GM23338 (cell line): ENCODE results near the gene KRTCAP2. TPM values are rescaled to one million over a fixed set of nuclear protein-coding genes. Genes with fewer than 3 reads are reported as not detected.
A peak's percentile ranks its signal among the peaks of the same experiment; 100 is the strongest.
"Not testable (repeated sequence)": the region's sequence is repeated elsewhere in the genome, so short reads cannot be mapped to it uniquely, and the experiment has no call there.

Experiments used
- ATAC-seq: fragments of 200-7000 bp; cut with Tn5 transposase; 3 replicates; pipeline ENCODE4 v1.9.1; 2020
- DNase-seq: peaks from one replicate; pipeline ENCODE4 v3.0.0-alpha.2; 2015; ENCODE audit warnings: low spot score
- H2AFZ ChIP-seq: fragments of 200-600 bp; sonication (generic); 2 replicates; pipeline ENCODE4 v1.8.0; 2016; ENCODE audit warnings: antibody characterized with exemption, mild to moderate bottlenecking, moderate library complexity
- H3F3A ChIP-seq: fragments of 200-600 bp; sonication (generic); replicated peaks from 2 replicates; pipeline ENCODE4 v1.8.0; 2017; ENCODE audit warnings: antibody characterized with exemption, mixed run types, low read depth
- H3K27ac ChIP-seq: fragments of 200-600 bp; sonication (generic); 2 replicates; pipeline ENCODE4 v1.6.1; 2016; ENCODE audit warnings: low read depth
- H3K27me3 ChIP-seq: fragments of 200-600 bp; sonication (generic); 2 replicates; pipeline ENCODE4 v1.8.0; 2016; ENCODE audit warnings: mild to moderate bottlenecking, mixed run types, moderate library complexity; ENCODE audit not compliant: insufficient read depth
- H3K36me3 ChIP-seq: fragments of 200-600 bp; sonication (generic); 2 replicates; pipeline ENCODE4 v1.8.0; 2016; ENCODE audit warnings: mild to moderate bottlenecking; ENCODE audit not compliant: insufficient read depth
- H3K4me1 ChIP-seq: fragments of 200-600 bp; sonication (generic); 2 replicates; pipeline ENCODE4 v1.8.0; 2016; ENCODE audit warnings: mild to moderate bottlenecking, moderate library complexity; ENCODE audit not compliant: insufficient read depth
- H3K4me2 ChIP-seq: fragments of 200-600 bp; sonication (generic); 2 replicates; pipeline ENCODE4 v1.7.1; 2017; ENCODE audit warnings: mixed run types
- H3K4me3 ChIP-seq: fragments of 200-600 bp; sonication (generic); 2 replicates; pipeline ENCODE4 v1.6.1; 2016; ENCODE audit warnings: mixed run types
- H3K79me2 ChIP-seq: fragments of 200-600 bp; sonication (generic); replicated peaks from 2 replicates; pipeline ENCODE4 v1.8.0; 2017; ENCODE audit warnings: mild to moderate bottlenecking; ENCODE audit not compliant: insufficient read depth
- H3K9me2 ChIP-seq: fragments of 200-600 bp; sonication (generic); 2 replicates; pipeline ENCODE4 v1.8.0; 2017; ENCODE audit not compliant: insufficient read depth
- H4K20me1 ChIP-seq: fragments of 200-600 bp; sonication (generic); replicated peaks from 2 replicates; pipeline ENCODE4 v1.8.0; 2017; ENCODE audit warnings: mild to moderate bottlenecking; ENCODE audit not compliant: insufficient read depth
- H3K27ac Mint-ChIP-seq: 2 replicates; pipeline ENCODE4 v1.8.0; 2020; ENCODE audit warnings: inconsistent platforms, mild to moderate bottlenecking, moderate library complexity, mixed read lengths
- H3K27me3 Mint-ChIP-seq: 3 replicates; pipeline ENCODE4 v1.8.0; 2022; ENCODE audit warnings: low read depth, mild to moderate bottlenecking, moderate library complexity, mixed read lengths, inconsistent platforms; ENCODE audit not compliant: insufficient read depth, poor library complexity
- H3K36me3 Mint-ChIP-seq: 3 replicates; pipeline ENCODE4 v1.8.0; 2021; ENCODE audit warnings: low read depth, mild to moderate bottlenecking, inconsistent platforms, moderate library complexity, mixed read lengths
- H3K4me1 Mint-ChIP-seq: 3 replicates; pipeline ENCODE4 v1.8.0; 2020; ENCODE audit warnings: mild to moderate bottlenecking, inconsistent platforms, mixed read lengths
- H3K4me3 Mint-ChIP-seq: 3 replicates; pipeline ENCODE4 v1.8.0; 2021; ENCODE audit warnings: moderate library complexity, mild to moderate bottlenecking, inconsistent platforms, mixed read lengths
- H3K9me3 Mint-ChIP-seq: 3 replicates; pipeline ENCODE4 v1.8.0; 2020; ENCODE audit warnings: moderate library complexity, mild to moderate bottlenecking, inconsistent platforms, mixed read lengths
- CREB1 ChIP-seq: fragments of 250-450 bp; sonication (Bioruptor Pico); IDR thresholded peaks from 2 replicates; pipeline ENCODE4 v1.5.0; 2020; ENCODE audit warnings: low read depth, mild to moderate bottlenecking, moderate library complexity
- CTCF ChIP-seq, 2 experiments: fragments of 200-600 bp in 1 of 2; sonication (generic) in 1 of 2; conservative IDR thresholded peaks; 2 replicates each; pipeline versions ENCODE4 v1.5.1 to v1.6.1; 2016 to 2017; ENCODE audit warnings: antibody characterized with exemption in 2 of 2, low read depth in 2 of 2, mild to moderate bottlenecking in 2 of 2, moderate library complexity in 1 of 2
- EZH2phosphoT487 ChIP-seq: fragments of 200-600 bp; sonication (generic); IDR thresholded peaks from one replicate; pipeline ENCODE4 v1.8.1; 2018; ENCODE audit warnings: antibody characterized with exemption; ENCODE audit not compliant: unreplicated experiment
- NANOG ChIP-seq: IDR thresholded peaks from 2 replicates; pipeline ENCODE4 v1.6.1; 2016; ENCODE audit warnings: antibody characterized with exemption, borderline replicate concordance
- POLR2AphosphoS5 ChIP-seq: IDR thresholded peaks from 2 replicates; pipeline ENCODE4 v1.6.1; 2016; ENCODE audit warnings: antibody characterized with exemption, low read depth
- REST ChIP-seq: IDR thresholded peaks from one replicate; pipeline ENCODE4 v1.6.1; 2018; ENCODE audit warnings: antibody characterized with exemption; ENCODE audit not compliant: unreplicated experiment
- ZNF114 ChIP-seq: fragments of 250-450 bp; sonication (Bioruptor Pico); IDR thresholded peaks from 2 replicates; pipeline ENCODE4 v1.5.0; 2020; ENCODE audit warnings: mild to moderate bottlenecking, moderate library complexity
- ZNF331 ChIP-seq: fragments of 250-450 bp; sonication (Bioruptor Pico); IDR thresholded peaks from 2 replicates; pipeline ENCODE4 v1.5.0; 2020; ENCODE audit warnings: low read depth, mild to moderate bottlenecking, moderate library complexity
- polyA plus RNA-seq: library from polyadenylated mRNA; unstranded; fragments of >200 nt; fragmentation: Nextera tagmentation; extraction: Ambion mirVana; gene quantifications from 2 replicates; pipeline ENCODE4 v1.2.1, GENCODE V29; 2016
- total RNA-seq: library from RNA; depleted of rRNA; stranded (reverse); fragments of >200 nt; shearing (Covaris generic); gene quantifications from 2 replicates; pipeline ENCODE4 v1.2.3, GENCODE V29; 2014
- TF ChIP-seq, protein P1 (sequence below): IDR thresholded peaks from 2 replicates; pipeline ENCODE4 v1.6.1; 2016; ENCODE audit warnings: antibody characterized with exemption

The KRTCAP2 gene
- total and polyA plus RNA-seq, 2 experiments from 2014 or later = 106 to 579 TPM

DNA sequence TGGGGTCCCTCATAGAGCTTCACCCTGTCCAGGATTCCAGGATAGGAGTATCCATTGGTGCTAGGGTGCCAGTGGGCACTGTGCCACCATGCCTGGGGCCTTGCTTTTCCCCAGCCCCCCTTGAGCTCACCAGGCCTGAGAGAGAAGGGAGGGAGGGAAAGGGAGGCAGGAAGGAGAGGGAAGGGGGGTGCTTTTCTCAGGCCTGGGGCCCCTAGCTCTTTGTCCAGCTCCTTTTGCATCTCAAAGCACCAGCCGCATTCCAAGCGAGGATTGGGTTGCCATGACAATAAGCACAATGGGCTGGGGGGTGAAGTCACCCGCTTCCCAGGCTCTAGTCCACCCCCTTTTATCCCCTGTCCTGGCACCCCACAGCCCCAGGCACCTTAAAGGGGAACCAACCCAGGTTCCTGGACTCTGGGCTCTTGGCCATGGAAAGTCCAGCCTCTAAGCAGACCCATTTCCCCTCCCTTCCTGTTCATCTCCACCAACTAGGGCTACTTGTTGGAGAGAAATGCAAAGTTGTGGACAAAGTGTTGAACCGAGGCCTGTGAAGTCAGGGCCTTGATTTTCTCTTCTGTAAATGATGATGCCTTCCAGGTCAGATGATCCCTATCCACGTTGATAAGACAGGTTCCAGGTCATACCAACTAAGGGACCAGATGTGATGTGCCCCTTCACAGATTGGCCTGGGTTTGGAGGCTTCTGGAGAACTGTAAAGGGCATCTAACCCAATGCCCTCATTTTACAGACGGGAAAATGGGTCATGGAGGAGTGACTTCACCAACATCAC, 23.2 kb upstream of the KRTCAP2 start (continued):
- TF ChIP-seq CTCF (conservative IDR thresholded peaks at IDR 0.05; ENCODE audit: low read depth in 2 of 2) (no peak), POLR2AphosphoS5 (peak; percentile 68), NANOG (no peak; the same call in 1 of the 2 replicates), EZH2phosphoT487 (no peak), ZNF331 (CRISPR knock-in tag) (no peak; the same call in 1 of the 2 replicates), CREB1 (0 out of 2 replicates have a peak, but pooled peaks have one; percentile 14), REST (no peak)
- TF ChIP-seq, protein P1, sequence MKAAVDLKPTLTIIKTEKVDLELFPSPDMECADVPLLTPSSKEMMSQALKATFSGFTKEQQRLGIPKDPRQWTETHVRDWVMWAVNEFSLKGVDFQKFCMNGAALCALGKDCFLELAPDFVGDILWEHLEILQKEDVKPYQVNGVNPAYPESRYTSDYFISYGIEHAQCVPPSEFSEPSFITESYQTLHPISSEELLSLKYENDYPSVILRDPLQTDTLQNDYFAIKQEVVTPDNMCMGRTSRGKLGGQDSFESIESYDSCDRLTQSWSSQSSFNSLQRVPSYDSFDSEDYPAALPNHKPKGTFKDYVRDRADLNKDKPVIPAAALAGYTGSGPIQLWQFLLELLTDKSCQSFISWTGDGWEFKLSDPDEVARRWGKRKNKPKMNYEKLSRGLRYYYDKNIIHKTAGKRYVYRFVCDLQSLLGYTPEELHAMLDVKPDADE = peak; percentile 61; the same call in 1 of the 2 replicates

GRCh38 chr1:155195201-155196102, 22.3 kb upstream of the KRTCAP2 start:
- Mint-ChIP-seq H3K9me3 (peaks cover 3% of the 10 kb centered on the region; the same call in 1 of the 3 replicates), H3K36me3 (peaks cover 52% of the 10 kb centered on the region), H3K4me3 (peak overlapping the region; percentile 97), H3K27me3 (peaks cover 55% of the 10 kb centered on the region), H3K27ac (peak overlapping the region; percentile 98), H3K4me1 (peaks cover 34% of the 10 kb centered on the region)
- no peak for ATAC-seq
- peak overlapping the region; percentile 91 for H3K4me2 ChIP-seq
- H2AFZ ChIP-seq = no peak overlapping the region
- TF ChIP-seq ZNF114 (CRISPR knock-in tag) = no peak
- H3K36me3 ChIP-seq = peaks cover 36% of the 10 kb centered on the region
- H3F3A ChIP-seq = peaks cover 45% of the 10 kb centered on the region
- H3K27ac ChIP-seq = peak overlapping the region; percentile 97
- no peaks in the 10 kb centered on the region for H3K27me3 ChIP-seq
- peak; percentile 55 for DNase-seq
- H3K4me1 ChIP-seq = peaks cover 21% of the 10 kb centered on the region
- H3K79me2 ChIP-seq = peaks cover 29% of the 10 kb centered on the region
- no peaks in the 10 kb centered on the region for H3K9me2 ChIP-seq
- peaks cover 25% of the 10 kb centered on the region for H4K20me1 ChIP-seq
- peak overlapping the region; percentile 99 for H3K4me3 ChIP-seq

- Histone ChIP-seq H4K20me1 (peaks cover 12% of the 10 kb centered on the region), H3K4me3 (peak overlapping the region; percentile 99), H3K4me2 (peak overlapping the region; percentile 91), H3K36me3 (peaks cover 22% of the 10 kb centered on the region), H3K27ac (peak overlapping the region; percentile 96), H3K4me1 (peaks cover 21% of the 10 kb centered on the region), H3K79me2 (peaks cover 29% of the 10 kb centered on the region), H3F3A (peaks cover 33% of the 10 kb centered on the region)
- not testable (repeated sequence) for ATAC-seq, H3K9me2 ChIP-seq, H3K9me3 Mint-ChIP-seq, DNase-seq, H3K27me3 ChIP-seq, H2AFZ ChIP-seq
- Mint-ChIP-seq H3K27me3 (peaks cover 42% of the 10 kb centered on the region), H3K4me1 (peaks cover 34% of the 10 kb centered on the region), H3K4me3 (peak overlapping the region; percentile 97), H3K36me3 (peaks cover 37% of the 10 kb centered on the region), H3K27ac (peak overlapping the region; percentile 99)
Observed at GRCh38 chr1:155193991-155194240, 20.8 kb upstream of the KRTCAP2 start.
